HEK293T (cell line): Measurements from ENCODE around the gene CDK17.

Source experiments
- CTCF ChIA-PET: fragments of 350-600 bp; formaldehyde crosslinking; extraction: SDS; loops from one replicate; lab custom pipeline; 2021; ENCODE audit warnings: antibody characterized with exemption, inconsistent platforms; lab: Yijun Ruan, JAX
- POLR2A ChIA-PET: fragments of 350-600 bp; formaldehyde crosslinking; extraction: SDS; loops from one replicate; lab custom pipeline; 2020; ENCODE audit warnings: antibody characterized with exemption, inconsistent platforms; lab: Yijun Ruan, JAX
- DNase-seq: peaks from one replicate; pipeline ENCODE4 v3.0.0; 2012; ENCODE audit warnings: mixed read lengths; ENCODE audit errors: extremely low spot score
- ARNT ChIP-seq: fragments of 450-650 bp; IDR thresholded peaks from 2 replicates; pipeline ENCODE4 v1.6.1; 2017; ENCODE audit warnings: mild to moderate bottlenecking
- BHLHE40 ChIP-seq: fragments of 450-650 bp; IDR thresholded peaks from 2 replicates; pipeline ENCODE4 v1.6.1; 2016; ENCODE audit warnings: mild to moderate bottlenecking, moderate library complexity, borderline replicate concordance
- CTBP1 ChIP-seq: fragments of 450-650 bp; IDR thresholded peaks from 2 replicates; pipeline ENCODE4 v1.6.1; 2016; ENCODE audit warnings: borderline replicate concordance
- ELF4 ChIP-seq: fragments of 450-650 bp; IDR thresholded peaks from 2 replicates; pipeline ENCODE4 v1.6.1; 2017; ENCODE audit warnings: antibody characterized with exemption
- FOXA1 ChIP-seq: fragments of 450-650 bp; IDR thresholded peaks from 2 replicates; pipeline ENCODE4 v1.6.1; 2016; ENCODE audit warnings: mild to moderate bottlenecking
- FOXK2 ChIP-seq: fragments of 450-650 bp; IDR thresholded peaks from 2 replicates; pipeline ENCODE4 v1.6.1; 2016; ENCODE audit warnings: mild to moderate bottlenecking
- FOXM1 ChIP-seq: fragments of 450-650 bp; IDR thresholded peaks from 2 replicates; pipeline ENCODE4 v1.6.1; 2017; ENCODE audit warnings: mild to moderate bottlenecking, borderline replicate concordance
- HDGF ChIP-seq: fragments of 450-650 bp; IDR thresholded peaks from 2 replicates; pipeline ENCODE4 v1.6.1; 2017; ENCODE audit warnings: antibody characterized with exemption, borderline replicate concordance
- L3MBTL2 ChIP-seq: fragments of 450-650 bp; conservative IDR thresholded peaks from 2 replicates; pipeline ENCODE4 v1.6.1; 2016; ENCODE audit warnings: mild to moderate bottlenecking
- LEF1 ChIP-seq: fragments of 450-650 bp; IDR thresholded peaks from 2 replicates; pipeline ENCODE4 v1.6.1; 2017; ENCODE audit warnings: mild to moderate bottlenecking, borderline replicate concordance
- NFRKB ChIP-seq: fragments of 450-650 bp; IDR thresholded peaks from 2 replicates; pipeline ENCODE4 v1.6.1; 2016; ENCODE audit warnings: mild to moderate bottlenecking, moderate library complexity
- SP1 ChIP-seq: fragments of 450-650 bp; IDR thresholded peaks from 2 replicates; pipeline ENCODE4 v1.6.1; 2017
- SUZ12 ChIP-seq: fragments of 450-650 bp; IDR thresholded peaks from 2 replicates; pipeline ENCODE4 v1.6.1; 2016; ENCODE audit warnings: mild to moderate bottlenecking
- TARDBP ChIP-seq: fragments of 450-650 bp; IDR thresholded peaks from 2 replicates; pipeline ENCODE4 v1.6.1; 2016
- ZNF384 ChIP-seq: fragments of 450-650 bp; IDR thresholded peaks from 2 replicates; pipeline ENCODE4 v1.6.1; 2016
- TF ChIP-seq, protein P1 (sequence below): fragments of 450-650 bp; IDR thresholded peaks from 2 replicates; pipeline ENCODE4 v1.6.1; 2016

CDK17 gene

DNA sequence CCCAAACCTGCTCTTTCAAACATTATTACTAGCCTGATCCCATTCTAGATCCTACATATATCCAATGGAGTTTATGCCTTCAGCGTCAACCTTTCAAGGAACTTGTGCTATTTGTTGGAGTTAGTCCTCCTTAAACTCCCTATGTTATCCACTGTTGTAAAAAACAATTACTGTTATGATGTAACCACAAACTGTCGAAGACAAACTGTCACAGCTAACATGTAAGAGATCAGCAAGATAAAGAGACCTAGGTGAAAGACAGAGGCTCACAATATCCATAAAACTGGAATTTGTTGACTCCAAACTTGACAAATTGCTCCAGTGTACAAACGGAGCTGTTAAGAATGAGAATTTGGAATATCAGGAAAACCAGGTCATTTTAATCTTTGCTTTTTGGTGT is 70.7 kb downstream of the CDK17 start:
- ChIA-PET CTCF (no interaction called here), POLR2A (no interaction called here)
- DNase-seq = no peak
- TF ChIP-seq HDGF (no peak), ARNT (no peak), FOXK2 (no peak), SUZ12 (no peak), ZNF384 (no peak), LEF1 (no peak), CTBP1 (no peak), FOXM1 (no peak), L3MBTL2 (no peak), SP1 (no peak), FOXA1 (no peak), BHLHE40 (no peak)
- TF ChIP-seq, protein P1, sequence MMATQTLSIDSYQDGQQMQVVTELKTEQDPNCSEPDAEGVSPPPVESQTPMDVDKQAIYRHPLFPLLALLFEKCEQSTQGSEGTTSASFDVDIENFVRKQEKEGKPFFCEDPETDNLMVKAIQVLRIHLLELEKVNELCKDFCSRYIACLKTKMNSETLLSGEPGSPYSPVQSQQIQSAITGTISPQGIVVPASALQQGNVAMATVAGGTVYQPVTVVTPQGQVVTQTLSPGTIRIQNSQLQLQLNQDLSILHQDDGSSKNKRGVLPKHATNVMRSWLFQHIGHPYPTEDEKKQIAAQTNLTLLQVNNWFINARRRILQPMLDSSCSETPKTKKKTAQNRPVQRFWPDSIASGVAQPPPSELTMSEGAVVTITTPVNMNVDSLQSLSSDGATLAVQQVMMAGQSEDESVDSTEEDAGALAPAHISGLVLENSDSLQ = no peak

DNA sequence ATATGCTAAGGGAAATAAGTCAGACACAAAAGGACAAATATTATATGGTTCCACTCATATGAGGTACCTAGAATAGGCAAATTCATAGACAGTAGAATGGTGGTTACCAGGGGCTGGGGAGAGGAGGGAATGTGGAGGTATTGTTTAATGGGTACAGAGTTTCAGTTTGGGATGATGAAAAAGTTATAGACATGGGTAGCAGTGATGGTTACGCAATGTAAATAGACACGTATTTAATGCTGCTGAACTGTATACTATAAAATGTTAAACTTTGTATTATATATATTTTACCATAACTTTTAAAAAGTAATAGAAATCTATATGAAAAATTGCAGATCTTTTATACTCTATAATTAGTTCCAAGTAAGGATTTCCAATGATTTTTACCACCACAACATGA is 71.2 kb downstream of the CDK17 start:
- CTCF ChIA-PET = no interaction called here
- DNase-seq = no peak
- POLR2A ChIA-PET = no interaction called here
- TF ChIP-seq NFRKB (no peak), SP1 (no peak), ZNF384 (no peak), ELF4 (no peak), LEF1 (no peak), SUZ12 (no peak), BHLHE40 (no peak)
- TF ChIP-seq, protein P1 = no peak

DNA sequence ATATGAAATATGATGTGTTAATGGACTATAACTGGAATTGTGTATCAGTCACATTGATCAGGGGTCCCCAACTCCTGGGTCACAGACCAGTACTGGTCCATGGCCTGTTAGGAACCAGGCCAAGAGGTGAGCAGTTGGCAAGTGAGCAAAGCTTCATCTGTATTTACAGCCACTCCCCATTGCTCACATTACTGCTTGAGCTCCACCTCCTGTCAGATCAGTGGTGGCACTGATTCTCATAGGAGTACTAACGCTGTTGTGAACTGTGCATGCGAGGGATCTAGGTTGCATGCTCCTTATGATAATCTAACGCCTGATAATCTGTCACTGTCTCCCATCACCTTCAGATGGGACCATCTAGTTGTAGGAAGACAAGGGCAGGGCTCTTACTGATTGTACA is 72.3 kb downstream of the CDK17 start:
- TF ChIP-seq HDGF = no peak
- no peak for TF ChIP-seq BHLHE40
- TF ChIP-seq NFRKB = no peak
- no peak for TF ChIP-seq FOXM1
- TF ChIP-seq ZNF384 = no peak
- TF ChIP-seq FOXK2 = no peak
- no peak for TF ChIP-seq L3MBTL2
- TF ChIP-seq CTBP1 = no peak
- TF ChIP-seq SUZ12 = no peak
- TF ChIP-seq LEF1 = no peak
- ChIA-PET POLR2A (no interaction called here), CTCF (no interaction called here)
- DNase-seq = no peak

DNA sequence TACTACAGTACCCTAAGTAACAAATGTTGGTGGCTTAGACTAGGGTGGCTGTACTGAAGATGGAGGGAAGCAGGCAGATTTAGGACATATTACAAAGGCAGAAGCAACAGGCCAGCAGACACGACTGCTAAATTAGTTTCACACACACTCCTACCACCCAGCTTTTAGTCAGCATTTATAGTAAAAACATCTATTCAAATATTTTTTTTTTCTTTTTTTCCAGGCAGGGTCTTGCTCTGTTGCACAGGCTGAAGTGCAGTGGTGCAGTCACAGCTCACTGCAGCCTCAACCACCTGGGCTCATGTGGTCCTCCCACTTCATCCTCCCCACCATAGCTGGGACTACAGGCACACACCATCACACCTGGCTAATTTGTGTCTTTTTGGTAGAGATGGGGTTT is 72.9 kb downstream of the CDK17 start:
- ChIA-PET CTCF (no interaction called here), POLR2A (no interaction called here)
- DNase-seq = no peak
- TF ChIP-seq BHLHE40 = no peak
- no peak for TF ChIP-seq NFRKB
- TF ChIP-seq SP1 = no peak
- TF ChIP-seq ARNT = no peak
- TF ChIP-seq CTBP1 = no peak
- no peak for TF ChIP-seq LEF1
- TF ChIP-seq ZNF384 = no peak
- no peak for TF ChIP-seq TARDBP
- TF ChIP-seq ELF4 = no peak
- no peak for TF ChIP-seq L3MBTL2
- TF ChIP-seq FOXM1 = no peak
- no peak for TF ChIP-seq FOXA1
- no peak for TF ChIP-seq FOXK2

DNA sequence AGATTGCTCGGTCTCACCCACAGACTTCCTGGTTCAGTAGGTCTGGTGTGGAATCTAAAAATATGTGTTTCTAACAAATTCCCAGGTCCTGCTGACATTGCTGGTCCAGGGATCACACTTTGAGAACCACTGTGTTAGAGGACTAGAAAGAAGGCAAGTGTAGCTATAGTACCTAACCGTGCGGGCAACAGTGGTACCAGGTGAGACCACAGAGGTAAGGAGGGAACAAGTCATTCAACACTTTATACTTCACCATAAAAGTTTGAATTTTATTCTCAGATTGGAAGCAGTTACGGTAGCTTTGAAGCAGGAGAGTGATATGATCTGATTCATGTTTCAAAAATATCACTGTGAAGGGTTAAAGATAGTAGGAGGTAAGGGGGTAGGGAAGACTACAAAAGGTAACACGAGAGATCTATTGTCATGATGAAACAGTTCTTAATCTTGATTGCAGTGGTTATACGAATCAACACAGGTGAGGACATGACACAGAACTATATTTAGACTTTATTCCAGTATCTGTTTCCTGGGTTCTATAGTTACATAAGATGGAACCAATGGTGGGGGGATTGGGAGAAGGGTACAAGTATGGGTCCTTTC is 73.5 kb downstream of the CDK17 start:
- POLR2A ChIA-PET = no interaction called here
- TF ChIP-seq BHLHE40 (no peak), ZNF384 (no peak), ELF4 (no peak), FOXA1 (no peak), HDGF (no peak), SUZ12 (no peak), TARDBP (no peak), FOXK2 (no peak), FOXM1 (no peak), SP1 (no peak), L3MBTL2 (no peak), CTBP1 (no peak), NFRKB (no peak), ARNT (no peak)
- TF ChIP-seq, protein P1 = no peak
- CTCF ChIA-PET = no interaction called here
- DNase-seq = no peak

DNA sequence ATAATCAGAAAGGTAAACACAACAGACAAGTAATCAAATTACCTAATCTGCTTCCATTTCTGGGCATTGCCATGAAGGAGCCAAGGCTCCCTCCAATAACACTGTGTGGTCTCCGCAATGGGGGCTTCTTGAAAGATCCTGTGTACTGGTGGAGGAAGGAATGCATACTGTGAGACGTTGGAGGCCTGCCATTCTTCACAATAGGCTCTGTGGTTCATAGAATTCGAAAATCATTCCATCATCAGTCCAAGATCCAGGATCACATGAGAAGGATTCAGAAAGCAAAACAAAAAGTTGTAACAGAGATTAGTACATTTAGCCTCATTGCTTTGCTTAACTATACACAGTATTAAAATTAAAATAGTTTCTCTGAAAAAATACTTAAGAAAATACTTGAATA is 76.3 kb downstream of the CDK17 start:
- TF ChIP-seq LEF1 (no peak), L3MBTL2 (no peak), FOXA1 (no peak), FOXM1 (no peak), SP1 (no peak), ZNF384 (no peak), ELF4 (no peak), NFRKB (no peak), HDGF (no peak), TARDBP (no peak), BHLHE40 (no peak), SUZ12 (no peak)
- TF ChIP-seq, protein P1 = no peak
- CTCF ChIA-PET = no interaction called here
- no peak for DNase-seq
- POLR2A ChIA-PET = no interaction called here
